SK-N-SH (cell line): ENCODE results near the gene FOXM1. TPM values are rescaled to one million over a fixed set of nuclear protein-coding genes. Genes with fewer than 3 reads are reported as not detected.

Source experiments
- CTCF ChIA-PET: fragments of 300-600, 350-600 bp; formaldehyde crosslinking; extraction: SDS; loops from one replicate; lab custom pipeline; 2021; lab: Yijun Ruan, JAX
- POLR2A ChIA-PET: fragments of 350-600 bp; sonication (Branson Sonifier 250); formaldehyde crosslinking; extraction: SDS; loops from one replicate; lab custom pipeline; 2020; ENCODE audit warnings: antibody characterized with exemption, inconsistent platforms; lab: Yijun Ruan, JAX
- DNase-seq: peaks from one replicate; pipeline ENCODE4 v3.0.0; 2012
- H2AFZ ChIP-seq: fragments of 200-600 bp; sonication (generic); 2 replicates; pipeline ENCODE4 v1.8.1; 2016; ENCODE audit warnings: antibody characterized with exemption, mild to moderate bottlenecking, low read depth
- H3F3A ChIP-seq: fragments of 200-600 bp; sonication (generic); replicated peaks from 2 replicates; pipeline ENCODE3; 2016; ENCODE audit warnings: antibody characterized with exemption, mild to moderate bottlenecking; ENCODE audit not compliant: insufficient read depth
- H3K27ac ChIP-seq, 2 experiments: fragments of 200-500 bp in 1 of 2; fragments of 200-600 bp in 1 of 2; sonication (Bioruptor generic) in 1 of 2; sonication (generic), shearing (Covaris generic) in 1 of 2; 2 replicates each; pipeline versions ENCODE4 v1.5.1 to v1.6.1; 2014 to 2016; ENCODE audit warnings: low read depth in 2 of 2, inconsistent platforms in 1 of 2, low read length in 1 of 2, mild to moderate bottlenecking in 1 of 2, mixed read lengths in 1 of 2
- H3K27me3 ChIP-seq: fragments of 200-600 bp; sonication (generic), shearing (Covaris generic); 2 replicates; pipeline ENCODE4 v1.6.1; 2016; ENCODE audit warnings: mixed run types; ENCODE audit not compliant: insufficient read depth
- H3K36me3 ChIP-seq, 2 experiments: fragments of 200-500 bp in 1 of 2; fragments of 200-600 bp in 1 of 2; sonication (Bioruptor generic) in 1 of 2; sonication (generic) in 1 of 2; replicated peaks in 1 of 2; 2 replicates each; pipeline versions ENCODE3 to v1.5.1; 2014 to 2016; ENCODE audit warnings: low read length in 1 of 2, mild to moderate bottlenecking in 1 of 2; ENCODE audit not compliant: insufficient read depth in 2 of 2, control insufficient read depth in 1 of 2
- H3K4me1 ChIP-seq, 2 experiments: fragments of 200-500 bp in 1 of 2; fragments of 200-600 bp in 1 of 2; sonication (Bioruptor generic) in 1 of 2; sonication (generic), shearing (Covaris generic) in 1 of 2; 2 replicates each; pipeline versions ENCODE4 v1.5.1 to v1.6.1; 2014 to 2016; ENCODE audit warnings: low read depth in 1 of 2, low read length in 1 of 2, mixed run types in 1 of 2; ENCODE audit not compliant: insufficient read depth in 2 of 2, control insufficient read depth in 1 of 2
- H3K4me2 ChIP-seq: fragments of 200-600 bp; sonication (generic), shearing (Covaris generic); 2 replicates; pipeline ENCODE4 v1.6.1; 2017; ENCODE audit warnings: mixed run types
- H3K4me3 ChIP-seq, 2 experiments: fragments of 200-500 bp in 1 of 2; fragments of 200-600 bp in 1 of 2; sonication (Bioruptor generic) in 1 of 2; sonication (generic), shearing (Covaris generic) in 1 of 2; 2 replicates each; pipeline versions ENCODE4 v1.5.1 to v1.8.1; 2014 to 2016; ENCODE audit warnings: low read depth in 2 of 2, inconsistent platforms in 1 of 2, low read length in 1 of 2, mild to moderate bottlenecking in 1 of 2, mixed read lengths in 1 of 2, moderate library complexity in 1 of 2
- H3K79me2 ChIP-seq: fragments of 200-600 bp; sonication (generic); 2 replicates; pipeline ENCODE4 v1.8.1; 2017; ENCODE audit warnings: mild to moderate bottlenecking; ENCODE audit not compliant: insufficient read depth
- H3K9ac ChIP-seq: fragments of 200-600 bp; sonication (generic); 2 replicates; pipeline ENCODE4 v1.6.1; 2017; ENCODE audit warnings: mixed run types
- H3K9me2 ChIP-seq: fragments of 200-600 bp; sonication (generic); 2 replicates; pipeline ENCODE4 v1.6.1; 2017; ENCODE audit warnings: mixed run types
- H3K9me3 ChIP-seq: fragments of 200-600 bp; sonication (generic); 2 replicates; pipeline ENCODE4 v1.6.1; 2017; ENCODE audit warnings: mixed run types, mild to moderate bottlenecking, moderate library complexity
- H4K20me1 ChIP-seq: fragments of 200-600 bp; sonication (generic); 2 replicates; pipeline ENCODE4 v1.6.1; 2017; ENCODE audit warnings: mild to moderate bottlenecking, mixed run types; ENCODE audit not compliant: insufficient read depth
- CHD2 ChIP-seq: fragments of 150-350 bp; IDR thresholded peaks from 2 replicates; pipeline ENCODE4 v1.6.1; 2018; ENCODE audit warnings: low read length; ENCODE audit not compliant: partially characterized antibody
- ELF1 ChIP-seq: IDR thresholded peaks from 2 replicates; pipeline ENCODE4 v1.4.0; 2012
- EP300 ChIP-seq, 2 experiments: IDR thresholded peaks; 2 replicates each; pipeline versions ENCODE4 v1.4.0 to v1.6.1; 2012; ENCODE audit warnings: borderline replicate concordance in 1 of 2, low read depth in 1 of 2, low read length in 1 of 2
- FOSL2 ChIP-seq: IDR thresholded peaks from 2 replicates; pipeline ENCODE4 v1.4.0; 2012; ENCODE audit warnings: low read depth, mild to moderate bottlenecking, moderate library complexity, borderline replicate concordance
- FOXM1 ChIP-seq: IDR thresholded peaks from 2 replicates; pipeline ENCODE4 v1.4.0; 2012; ENCODE audit warnings: low read depth, mild to moderate bottlenecking
- GABPA ChIP-seq: IDR thresholded peaks from 2 replicates; pipeline ENCODE4 v1.4.0; 2012; ENCODE audit warnings: low read depth, mild to moderate bottlenecking
- GATA2 ChIP-seq: sonication (generic); formaldehyde crosslinking; IDR thresholded peaks from 2 replicates; pipeline ENCODE4 v1.5.0; 2020; ENCODE audit warnings: mild to moderate bottlenecking, missing genetic modification reagents
- MEF2A ChIP-seq: IDR thresholded peaks from 2 replicates; pipeline ENCODE4 v1.4.0; 2012; ENCODE audit warnings: low read depth, borderline replicate concordance
- MXI1 ChIP-seq: IDR thresholded peaks from 2 replicates; pipeline ENCODE4 v1.6.1; 2012; ENCODE audit warnings: mild to moderate bottlenecking, low read depth, low read length, improper control_type of control experiment
- NRF1 ChIP-seq: IDR thresholded peaks from 2 replicates; pipeline ENCODE4 v1.6.1; 2012; ENCODE audit warnings: low read depth, mild to moderate bottlenecking, low read length
- RAD21 ChIP-seq: IDR thresholded peaks from 2 replicates; pipeline ENCODE4 v1.6.1; 2012; ENCODE audit warnings: mild to moderate bottlenecking, low read length
- RFX5 ChIP-seq: IDR thresholded peaks from 2 replicates; pipeline ENCODE4 v1.6.1; 2012; ENCODE audit warnings: mild to moderate bottlenecking, improper control_type of control experiment, low read length
- RXRA ChIP-seq: IDR thresholded peaks from 2 replicates; pipeline ENCODE4 v1.4.0; 2012; ENCODE audit warnings: low read depth, mild to moderate bottlenecking, borderline replicate concordance
- SIN3A ChIP-seq: IDR thresholded peaks from 2 replicates; pipeline ENCODE4 v1.6.1; 2012; ENCODE audit warnings: low read depth, mild to moderate bottlenecking, low read length, moderate library complexity, borderline replicate concordance
- TAF1 ChIP-seq: IDR thresholded peaks from 2 replicates; pipeline ENCODE4 v1.6.1; 2012; ENCODE audit warnings: low read depth, mild to moderate bottlenecking, low read length, moderate library complexity, borderline replicate concordance
- YY1 ChIP-seq: IDR thresholded peaks from 2 replicates; pipeline ENCODE4 v1.4.0; 2012; ENCODE audit warnings: low read depth, mild to moderate bottlenecking
- WGBS: methylation state at CpG from one replicate; pipeline ENCODE4 v1.1.6; 2017; ENCODE audit warnings: low lambda C conversion rate; 5-methylcytosine and 5-hydroxymethylcytosine counted together
- polyA plus RNA-seq, 3 experiments: library from polyadenylated mRNA; depleted of rRNA; stranded (reverse); fragments of >200 nt; gene quantifications; 2 replicates each; pipeline ENCODE4 v1.2.3, GENCODE V29; 2012
- TF ChIP-seq, protein P1 (sequence below): IDR thresholded peaks from 2 replicates; pipeline ENCODE4 v1.4.0; 2012; ENCODE audit warnings: low read depth, borderline replicate concordance
- TF ChIP-seq, protein P2 (sequence below): IDR thresholded peaks from 2 replicates; pipeline ENCODE4; 2012
- TF ChIP-seq, protein P3 (sequence below): IDR thresholded peaks from 2 replicates; pipeline ENCODE4 v1.4.0; 2012; ENCODE audit warnings: low read depth, borderline replicate concordance
- TF ChIP-seq, protein P4 (sequence below): fragments of 150-350 bp; IDR thresholded peaks from 2 replicates; pipeline ENCODE4 v1.6.1; 2016; ENCODE audit warnings: mild to moderate bottlenecking, low read depth, low read length
- TF ChIP-seq, protein P5 (sequence below): fragments of 150-350 bp; IDR thresholded peaks from 2 replicates; pipeline ENCODE4 v1.6.1; 2017; ENCODE audit warnings: antibody characterized with exemption, low read length, low read depth, borderline replicate concordance

The FOXM1 gene
- polyA plus RNA-seq, 1 of the 3 experiments (the other 2 are of a cell fraction), result 29.9 TPM

DNA sequence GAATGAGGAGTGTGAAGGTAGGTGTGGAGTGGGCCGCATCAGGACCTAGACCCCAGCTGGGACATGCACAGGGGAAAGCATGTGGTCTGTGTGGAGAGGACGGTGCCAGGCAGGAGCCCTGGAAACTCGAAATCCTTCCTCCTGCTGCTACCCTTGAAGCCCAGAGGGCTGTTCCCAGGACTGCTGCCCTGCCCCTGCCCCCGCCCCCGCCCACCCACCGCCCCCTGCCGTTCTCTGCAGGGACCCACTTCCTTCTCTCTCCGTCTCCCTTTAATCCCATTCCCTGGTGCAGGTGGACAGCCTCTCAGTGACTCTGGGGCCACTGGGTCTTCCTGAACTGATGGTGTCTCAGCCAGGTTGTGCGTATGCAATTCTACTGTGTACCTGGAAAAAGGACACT, 56.5 kb downstream of the FOXM1 start:
- Histone ChIP-seq H3K9ac (no peak overlapping the region), H3K79me2 (peaks cover 2% of the 10 kb centered on the region), H3K9me3 (no peaks in the 10 kb centered on the region), H3K4me3 (no peak overlapping the region), H3K4me2 (no peak overlapping the region), H3F3A (no peaks in the 10 kb centered on the region), H2AFZ (no peak overlapping the region), H3K4me1 (no peaks in the 10 kb centered on the region), H3K27me3 (no peaks in the 10 kb centered on the region), H3K9me2 (no peaks in the 10 kb centered on the region), H3K36me3 (peaks cover 12 to 63% of the 10 kb centered on the region in 2 experiments), H4K20me1 (no peaks in the 10 kb centered on the region), H3K27ac (no peak overlapping the region)
- DNase-seq, result no peak
- 94% methylated on average over 8 of the region's 9 CpGs for WGBS
- no peak for TF ChIP-seq ELF1
- no peak for TF ChIP-seq NRF1
- no peak for TF ChIP-seq RAD21
- ChIA-PET POLR2A (no interaction called here), CTCF (interaction anchor here (0.8 to 1.5 kb wide), 2 partner anchors 25 to 123 kb away, joined by 3 to 4 read pairs; no protein-coding TSS in a partner anchor)

DNA sequence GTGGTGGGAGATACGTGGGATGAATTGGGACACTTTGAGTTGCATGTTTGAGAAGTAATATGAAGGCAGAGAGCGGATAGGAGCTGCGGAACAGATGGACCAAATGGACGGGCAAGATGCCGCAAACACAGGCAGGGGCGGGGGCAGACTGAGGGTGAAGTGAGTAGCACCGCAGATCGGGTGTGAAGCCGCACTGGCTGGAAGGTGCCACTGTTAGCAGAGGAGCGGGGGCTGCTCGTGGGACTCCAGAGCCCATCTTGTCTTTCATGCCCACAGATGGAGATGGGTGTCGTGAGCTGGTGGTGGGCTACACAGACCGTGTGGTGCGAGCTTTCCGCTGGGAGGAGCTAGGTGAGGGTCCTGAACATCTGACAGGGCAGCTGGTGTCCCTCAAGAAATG, 57.2 kb downstream of the FOXM1 start:
- ChIA-PET CTCF (interaction anchor here (0.6 to 0.8 kb wide), 2 partner anchors 24 to 36 kb away, joined by 3 to 4 read pairs; no protein-coding TSS in a partner anchor), POLR2A (no interaction called here)
- Histone ChIP-seq H4K20me1 (no peaks in the 10 kb centered on the region), H2AFZ (no peak overlapping the region), H3K27ac (no peak overlapping the region), H3K9me2 (no peaks in the 10 kb centered on the region), H3K9ac (no peak overlapping the region), H3K4me2 (no peak overlapping the region), H3K4me3 (no peak overlapping the region), H3F3A (no peaks in the 10 kb centered on the region), H3K27me3 (no peaks in the 10 kb centered on the region), H3K9me3 (no peaks in the 10 kb centered on the region), H3K79me2 (peaks cover 8% of the 10 kb centered on the region), H3K4me1 (no peaks in the 10 kb centered on the region), H3K36me3 (peaks cover 15 to 57% of the 10 kb centered on the region in 2 experiments)
- 94% methylated on average over 15 of the region's 15 CpGs for WGBS
- TF ChIP-seq RXRA (no peak), MXI1 (no peak), RFX5 (no peak), SIN3A (no peak), TAF1 (no peak), EP300 (IDR thresholded peaks at IDR 0.05; ENCODE audit: borderline replicate concordance in 1 of 2, low read depth in 1 of 2, low read length in 1 of 2) (no peak), NRF1 (no peak), FOXM1 (no peak), GATA2 (CRISPR knock-in tag) (no peak), CHD2 (no peak), MEF2A (no peak), GABPA (no peak), YY1 (no peak), FOSL2 (no peak), ELF1 (no peak)
- TF ChIP-seq, protein P1, sequence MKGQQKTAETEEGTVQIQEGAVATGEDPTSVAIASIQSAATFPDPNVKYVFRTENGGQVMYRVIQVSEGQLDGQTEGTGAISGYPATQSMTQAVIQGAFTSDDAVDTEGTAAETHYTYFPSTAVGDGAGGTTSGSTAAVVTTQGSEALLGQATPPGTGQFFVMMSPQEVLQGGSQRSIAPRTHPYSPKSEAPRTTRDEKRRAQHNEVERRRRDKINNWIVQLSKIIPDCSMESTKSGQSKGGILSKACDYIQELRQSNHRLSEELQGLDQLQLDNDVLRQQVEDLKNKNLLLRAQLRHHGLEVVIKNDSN, result no peak
- TF ChIP-seq, protein P2, sequence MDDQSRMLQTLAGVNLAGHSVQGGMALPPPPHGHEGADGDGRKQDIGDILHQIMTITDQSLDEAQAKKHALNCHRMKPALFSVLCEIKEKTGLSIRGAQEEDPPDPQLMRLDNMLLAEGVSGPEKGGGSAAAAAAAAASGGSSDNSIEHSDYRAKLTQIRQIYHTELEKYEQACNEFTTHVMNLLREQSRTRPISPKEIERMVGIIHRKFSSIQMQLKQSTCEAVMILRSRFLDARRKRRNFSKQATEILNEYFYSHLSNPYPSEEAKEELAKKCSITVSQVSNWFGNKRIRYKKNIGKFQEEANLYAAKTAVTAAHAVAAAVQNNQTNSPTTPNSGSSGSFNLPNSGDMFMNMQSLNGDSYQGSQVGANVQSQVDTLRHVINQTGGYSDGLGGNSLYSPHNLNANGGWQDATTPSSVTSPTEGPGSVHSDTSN, result no peak
- TF ChIP-seq, protein P3, sequence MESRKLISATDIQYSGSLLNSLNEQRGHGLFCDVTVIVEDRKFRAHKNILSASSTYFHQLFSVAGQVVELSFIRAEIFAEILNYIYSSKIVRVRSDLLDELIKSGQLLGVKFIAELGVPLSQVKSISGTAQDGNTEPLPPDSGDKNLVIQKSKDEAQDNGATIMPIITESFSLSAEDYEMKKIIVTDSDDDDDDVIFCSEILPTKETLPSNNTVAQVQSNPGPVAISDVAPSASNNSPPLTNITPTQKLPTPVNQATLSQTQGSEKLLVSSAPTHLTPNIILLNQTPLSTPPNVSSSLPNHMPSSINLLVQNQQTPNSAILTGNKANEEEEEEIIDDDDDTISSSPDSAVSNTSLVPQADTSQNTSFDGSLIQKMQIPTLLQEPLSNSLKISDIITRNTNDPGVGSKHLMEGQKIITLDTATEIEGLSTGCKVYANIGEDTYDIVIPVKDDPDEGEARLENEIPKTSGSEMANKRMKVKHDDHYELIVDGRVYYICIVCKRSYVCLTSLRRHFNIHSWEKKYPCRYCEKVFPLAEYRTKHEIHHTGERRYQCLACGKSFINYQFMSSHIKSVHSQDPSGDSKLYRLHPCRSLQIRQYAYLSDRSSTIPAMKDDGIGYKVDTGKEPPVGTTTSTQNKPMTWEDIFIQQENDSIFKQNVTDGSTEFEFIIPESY, result no peak
- TF ChIP-seq, protein P4, sequence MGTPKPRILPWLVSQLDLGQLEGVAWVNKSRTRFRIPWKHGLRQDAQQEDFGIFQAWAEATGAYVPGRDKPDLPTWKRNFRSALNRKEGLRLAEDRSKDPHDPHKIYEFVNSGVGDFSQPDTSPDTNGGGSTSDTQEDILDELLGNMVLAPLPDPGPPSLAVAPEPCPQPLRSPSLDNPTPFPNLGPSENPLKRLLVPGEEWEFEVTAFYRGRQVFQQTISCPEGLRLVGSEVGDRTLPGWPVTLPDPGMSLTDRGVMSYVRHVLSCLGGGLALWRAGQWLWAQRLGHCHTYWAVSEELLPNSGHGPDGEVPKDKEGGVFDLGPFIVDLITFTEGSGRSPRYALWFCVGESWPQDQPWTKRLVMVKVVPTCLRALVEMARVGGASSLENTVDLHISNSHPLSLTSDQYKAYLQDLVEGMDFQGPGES, result no peak
- TF ChIP-seq, protein P5, sequence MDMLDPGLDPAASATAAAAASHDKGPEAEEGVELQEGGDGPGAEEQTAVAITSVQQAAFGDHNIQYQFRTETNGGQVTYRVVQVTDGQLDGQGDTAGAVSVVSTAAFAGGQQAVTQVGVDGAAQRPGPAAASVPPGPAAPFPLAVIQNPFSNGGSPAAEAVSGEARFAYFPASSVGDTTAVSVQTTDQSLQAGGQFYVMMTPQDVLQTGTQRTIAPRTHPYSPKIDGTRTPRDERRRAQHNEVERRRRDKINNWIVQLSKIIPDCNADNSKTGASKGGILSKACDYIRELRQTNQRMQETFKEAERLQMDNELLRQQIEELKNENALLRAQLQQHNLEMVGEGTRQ, result no peak
- DNase-seq, result no peak
